ENCODE measurements around the gene BAIAP2L2.
"Not testable (repeated sequence)": the region's sequence is repeated elsewhere in the genome, so short reads cannot be mapped to it uniquely, and the experiment has no call there.

Gene BAIAP2L2

GRCh38 chr22:38081636-38081940 is 28.9 kb downstream of the BAIAP2L2 start:
- DNase-seq (ENCODE audit: low read depth, low spot score) = no peak

- no peak for DNase-seq (ENCODE audit: low read depth, low spot score)
These were observed 29.4 kb downstream of the BAIAP2L2 start for GRCh38 chr22:38080850-38081635.

GRCh38 chr22:38080474-38080849 is 30.0 kb downstream of the BAIAP2L2 start:
- no peak for DNase-seq (ENCODE audit: low read depth, low spot score)

GRCh38 chr22:38079804-38080203 is 30.7 kb downstream of the BAIAP2L2 start:
- no peak for DNase-seq (ENCODE audit: low read depth, low spot score)

- not testable (repeated sequence) for DNase-seq (ENCODE audit: low read depth, low spot score)
These were observed 31.3 kb downstream of the BAIAP2L2 start for GRCh38 chr22:38079208-38079607.

- DNase-seq (ENCODE audit: low read depth, low spot score) = no peak
These were observed 32.2 kb downstream of the BAIAP2L2 start for GRCh38 chr22:38078046-38078840.

- no peak for DNase-seq (ENCODE audit: low read depth, low spot score)
These were observed 32.9 kb downstream of the BAIAP2L2 start for GRCh38 chr22:38077595-38077994.

- no peak for DNase-seq (ENCODE audit: low read depth, low spot score)
These were observed 33.4 kb downstream of the BAIAP2L2 start for GRCh38 chr22:38077096-38077495.

GRCh38 chr22:38075961-38076360 is 34.5 kb downstream of the BAIAP2L2 start:
- no peak for DNase-seq (ENCODE audit: low read depth, low spot score)

GRCh38 chr22:38075105-38075825 is 35.2 kb downstream of the BAIAP2L2 start:
- DNase-seq (ENCODE audit: low read depth, low spot score) = no peak

GRCh38 chr22:38074181-38075104 is 36.0 kb downstream of the BAIAP2L2 start:
- no peak for DNase-seq (ENCODE audit: low read depth, low spot score)

- no peak for DNase-seq (ENCODE audit: low read depth, low spot score)
These were observed 37.0 kb downstream of the BAIAP2L2 start for GRCh38 chr22:38073150-38074130.

- no peak for DNase-seq (ENCODE audit: low read depth, low spot score)
These were observed 37.9 kb downstream of the BAIAP2L2 start for GRCh38 chr22:38072322-38073149.

- DNase-seq (ENCODE audit: low read depth, low spot score) = no peak
These were observed 38.8 kb downstream of the BAIAP2L2 start for GRCh38 chr22:38071421-38072321.

GRCh38 chr22:38070250-38070921 is 40.1 kb downstream of the BAIAP2L2 start:
- no peak for DNase-seq (ENCODE audit: low read depth, low spot score)

GRCh38 chr22:38069372-38070249 is 40.9 kb downstream of the BAIAP2L2 start:
- no peak for DNase-seq (ENCODE audit: low read depth, low spot score)

Measured in activated naive CD8-positive, alpha-beta T cell treated with anti-CD3 and anti-CD28 coated beads, Interleukin-2, amount 50 U/mL, for 16 hours (primary cell).